HepG2 (cell line): ENCODE measurements around the gene USP25. TPM values are rescaled to one million over a fixed set of nuclear protein-coding genes. Genes with fewer than 3 reads are reported as not detected.

Experiments used
- CC2D1A ChIP-seq: sonication (generic); formaldehyde crosslinking; IDR thresholded peaks from 2 replicates; pipeline ENCODE4 v1.8.1; 2023; ENCODE audit warnings: mild to moderate bottlenecking, missing genetic modification reagents
- IRX3 ChIP-seq: sonication (generic); formaldehyde crosslinking; IDR thresholded peaks from 2 replicates; pipeline ENCODE4 v1.8.1; 2023; ENCODE audit warnings: mild to moderate bottlenecking, low read depth, missing genetic modification reagents, borderline replicate concordance
- MAFF ChIP-seq: IDR thresholded peaks from 2 replicates; pipeline ENCODE4 v1.6.1; 2011; ENCODE audit warnings: low read depth, low read length, improper control_type of control experiment
- TEAD3 ChIP-seq: optimal IDR thresholded peaks from 2 replicates; pipeline ENCODE3; 2016; ENCODE audit warnings: borderline replicate concordance
- ZNF331 ChIP-seq: sonication (generic); formaldehyde crosslinking; IDR thresholded peaks from 2 replicates; pipeline ENCODE4 v1.4.0; 2020; ENCODE audit warnings: missing genetic modification reagents
- ZNF7 ChIP-seq: IDR thresholded peaks from 2 replicates; pipeline ENCODE4 v1.6.1; 2016; ENCODE audit warnings: missing biosample characterization, missing genetic modification reagents
- ZNF780A ChIP-seq: sonication (generic); formaldehyde crosslinking; IDR thresholded peaks from 2 replicates; pipeline ENCODE4 v1.8.0; 2022; ENCODE audit warnings: mild to moderate bottlenecking, missing genetic modification reagents, moderate library complexity
- polyA plus RNA-seq, 8 experiments: library from polyadenylated mRNA; depleted of rRNA in 3 of 8; stranded (reverse) in 7 of 8; unstranded in 1 of 8; fragments of >200 nt; fragmentation: Illumina TruSeq in 4 of 8; extraction: Trizol in 4 of 8; gene quantifications; 2 replicates each; pipeline versions ENCODE4 v1.2.1 to v1.2.3, GENCODE V29; 2011 to 2016; ENCODE audit warnings: low read depth in 4 of 8, missing spikeins in 1 of 8, mixed read lengths in 1 of 8; ENCODE audit not compliant: insufficient read depth in 1 of 8
- total RNA-seq, 5 experiments: library from RNA; depleted of rRNA; stranded (reverse); fragments of >200 nt; fragmentation: Illumina TruSeq; extraction: Trizol; gene quantifications; 2 replicates each; pipeline ENCODE4 v1.2.3, GENCODE V29; 2016; ENCODE audit warnings: low read depth in 1 of 5
- TF ChIP-seq, protein P1 (sequence below): sonication (generic); formaldehyde crosslinking; IDR thresholded peaks from 2 replicates; pipeline ENCODE4 v1.5.1; 2020; ENCODE audit warnings: mild to moderate bottlenecking, missing genetic modification reagents, borderline replicate concordance
- TF ChIP-seq, protein P2 (sequence below): sonication (generic); formaldehyde crosslinking; IDR thresholded peaks from 2 replicates; pipeline ENCODE4 v1.4.0; 2020; ENCODE audit warnings: mild to moderate bottlenecking, missing genetic modification reagents
- TF ChIP-seq, protein P3 (sequence below): sonication (generic); formaldehyde crosslinking; IDR thresholded peaks from 2 replicates; pipeline ENCODE4 v1.4.0; 2020; ENCODE audit warnings: mild to moderate bottlenecking, missing genetic modification reagents
- TF ChIP-seq, protein P4 (sequence below): sonication (generic); formaldehyde crosslinking; conservative IDR thresholded peaks from 2 replicates; pipeline ENCODE4 v1.4.0; 2020; ENCODE audit warnings: mild to moderate bottlenecking, missing genetic modification reagents, moderate library complexity
- TF ChIP-seq, protein P5 (sequence below): sonication (generic); formaldehyde crosslinking; IDR thresholded peaks from 2 replicates; pipeline ENCODE4 v1.4.0; 2020; ENCODE audit warnings: low read depth, mild to moderate bottlenecking, missing genetic modification reagents

The USP25 gene
- total and polyA plus RNA-seq, 2 of the 13 experiments (the other 11 are each of a cell fraction or from before 2014, with no cell fraction given): 12.4 to 26.3 TPM

GRCh38 chr21:15754640-15755039, 24.9 kb downstream of the USP25 start (continued):
- TF ChIP-seq, protein P1, sequence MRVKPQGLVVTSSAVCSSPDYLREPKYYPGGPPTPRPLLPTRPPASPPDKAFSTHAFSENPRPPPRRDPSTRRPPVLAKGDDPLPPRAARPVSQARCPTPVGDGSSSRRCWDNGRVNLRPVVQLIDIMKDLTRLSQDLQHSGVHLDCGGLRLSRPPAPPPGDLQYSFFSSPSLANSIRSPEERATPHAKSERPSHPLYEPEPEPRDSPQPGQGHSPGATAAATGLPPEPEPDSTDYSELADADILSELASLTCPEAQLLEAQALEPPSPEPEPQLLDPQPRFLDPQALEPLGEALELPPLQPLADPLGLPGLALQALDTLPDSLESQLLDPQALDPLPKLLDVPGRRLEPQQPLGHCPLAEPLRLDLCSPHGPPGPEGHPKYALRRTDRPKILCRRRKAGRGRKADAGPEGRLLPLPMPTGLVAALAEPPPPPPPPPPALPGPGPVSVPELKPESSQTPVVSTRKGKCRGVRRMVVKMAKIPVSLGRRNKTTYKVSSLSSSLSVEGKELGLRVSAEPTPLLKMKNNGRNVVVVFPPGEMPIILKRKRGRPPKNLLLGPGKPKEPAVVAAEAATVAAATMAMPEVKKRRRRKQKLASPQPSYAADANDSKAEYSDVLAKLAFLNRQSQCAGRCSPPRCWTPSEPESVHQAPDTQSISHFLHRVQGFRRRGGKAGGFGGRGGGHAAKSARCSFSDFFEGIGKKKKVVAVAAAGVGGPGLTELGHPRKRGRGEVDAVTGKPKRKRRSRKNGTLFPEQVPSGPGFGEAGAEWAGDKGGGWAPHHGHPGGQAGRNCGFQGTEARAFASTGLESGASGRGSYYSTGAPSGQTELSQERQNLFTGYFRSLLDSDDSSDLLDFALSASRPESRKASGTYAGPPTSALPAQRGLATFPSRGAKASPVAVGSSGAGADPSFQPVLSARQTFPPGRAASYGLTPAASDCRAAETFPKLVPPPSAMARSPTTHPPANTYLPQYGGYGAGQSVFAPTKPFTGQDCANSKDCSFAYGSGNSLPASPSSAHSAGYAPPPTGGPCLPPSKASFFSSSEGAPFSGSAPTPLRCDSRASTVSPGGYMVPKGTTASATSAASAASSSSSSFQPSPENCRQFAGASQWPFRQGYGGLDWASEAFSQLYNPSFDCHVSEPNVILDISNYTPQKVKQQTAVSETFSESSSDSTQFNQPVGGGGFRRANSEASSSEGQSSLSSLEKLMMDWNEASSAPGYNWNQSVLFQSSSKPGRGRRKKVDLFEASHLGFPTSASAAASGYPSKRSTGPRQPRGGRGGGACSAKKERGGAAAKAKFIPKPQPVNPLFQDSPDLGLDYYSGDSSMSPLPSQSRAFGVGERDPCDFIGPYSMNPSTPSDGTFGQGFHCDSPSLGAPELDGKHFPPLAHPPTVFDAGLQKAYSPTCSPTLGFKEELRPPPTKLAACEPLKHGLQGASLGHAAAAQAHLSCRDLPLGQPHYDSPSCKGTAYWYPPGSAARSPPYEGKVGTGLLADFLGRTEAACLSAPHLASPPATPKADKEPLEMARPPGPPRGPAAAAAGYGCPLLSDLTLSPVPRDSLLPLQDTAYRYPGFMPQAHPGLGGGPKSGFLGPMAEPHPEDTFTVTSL (CRISPR knock-in tag): 0 out of 2 replicates have a peak, but pooled peaks have one; percentile 26
- TF ChIP-seq MAFF (peak; percentile 84), ZNF331 (CRISPR knock-in tag) (no peak), TEAD3 (peak; percentile 51), ZNF780A (no peak), CC2D1A (CRISPR knock-in tag) (no peak), IRX3 (no peak), ZNF7 (CRISPR knock-in tag) (no peak)
- TF ChIP-seq, protein P2, sequence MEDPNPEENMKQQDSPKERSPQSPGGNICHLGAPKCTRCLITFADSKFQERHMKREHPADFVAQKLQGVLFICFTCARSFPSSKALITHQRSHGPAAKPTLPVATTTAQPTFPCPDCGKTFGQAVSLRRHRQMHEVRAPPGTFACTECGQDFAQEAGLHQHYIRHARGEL (CRISPR knock-in tag): no peak
- TF ChIP-seq, protein P3, sequence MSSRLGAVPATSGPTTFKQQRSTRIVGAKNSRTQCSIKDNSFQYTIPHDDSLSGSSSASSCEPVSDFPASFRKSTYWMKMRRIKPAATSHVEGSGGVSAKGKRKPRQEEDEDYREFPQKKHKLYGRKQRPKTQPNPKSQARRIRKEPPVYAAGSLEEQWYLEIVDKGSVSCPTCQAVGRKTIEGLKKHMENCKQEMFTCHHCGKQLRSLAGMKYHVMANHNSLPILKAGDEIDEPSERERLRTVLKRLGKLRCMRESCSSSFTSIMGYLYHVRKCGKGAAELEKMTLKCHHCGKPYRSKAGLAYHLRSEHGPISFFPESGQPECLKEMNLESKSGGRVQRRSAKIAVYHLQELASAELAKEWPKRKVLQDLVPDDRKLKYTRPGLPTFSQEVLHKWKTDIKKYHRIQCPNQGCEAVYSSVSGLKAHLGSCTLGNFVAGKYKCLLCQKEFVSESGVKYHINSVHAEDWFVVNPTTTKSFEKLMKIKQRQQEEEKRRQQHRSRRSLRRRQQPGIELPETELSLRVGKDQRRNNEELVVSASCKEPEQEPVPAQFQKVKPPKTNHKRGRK: no peak
- TF ChIP-seq, protein P4, sequence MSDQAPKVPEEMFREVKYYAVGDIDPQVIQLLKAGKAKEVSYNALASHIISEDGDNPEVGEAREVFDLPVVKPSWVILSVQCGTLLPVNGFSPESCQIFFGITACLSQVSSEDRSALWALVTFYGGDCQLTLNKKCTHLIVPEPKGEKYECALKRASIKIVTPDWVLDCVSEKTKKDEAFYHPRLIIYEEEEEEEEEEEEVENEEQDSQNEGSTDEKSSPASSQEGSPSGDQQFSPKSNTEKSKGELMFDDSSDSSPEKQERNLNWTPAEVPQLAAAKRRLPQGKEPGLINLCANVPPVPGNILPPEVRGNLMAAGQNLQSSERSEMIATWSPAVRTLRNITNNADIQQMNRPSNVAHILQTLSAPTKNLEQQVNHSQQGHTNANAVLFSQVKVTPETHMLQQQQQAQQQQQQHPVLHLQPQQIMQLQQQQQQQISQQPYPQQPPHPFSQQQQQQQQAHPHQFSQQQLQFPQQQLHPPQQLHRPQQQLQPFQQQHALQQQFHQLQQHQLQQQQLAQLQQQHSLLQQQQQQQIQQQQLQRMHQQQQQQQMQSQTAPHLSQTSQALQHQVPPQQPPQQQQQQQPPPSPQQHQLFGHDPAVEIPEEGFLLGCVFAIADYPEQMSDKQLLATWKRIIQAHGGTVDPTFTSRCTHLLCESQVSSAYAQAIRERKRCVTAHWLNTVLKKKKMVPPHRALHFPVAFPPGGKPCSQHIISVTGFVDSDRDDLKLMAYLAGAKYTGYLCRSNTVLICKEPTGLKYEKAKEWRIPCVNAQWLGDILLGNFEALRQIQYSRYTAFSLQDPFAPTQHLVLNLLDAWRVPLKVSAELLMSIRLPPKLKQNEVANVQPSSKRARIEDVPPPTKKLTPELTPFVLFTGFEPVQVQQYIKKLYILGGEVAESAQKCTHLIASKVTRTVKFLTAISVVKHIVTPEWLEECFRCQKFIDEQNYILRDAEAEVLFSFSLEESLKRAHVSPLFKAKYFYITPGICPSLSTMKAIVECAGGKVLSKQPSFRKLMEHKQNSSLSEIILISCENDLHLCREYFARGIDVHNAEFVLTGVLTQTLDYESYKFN: 0 out of 2 replicates have a peak, but pooled peaks have one; percentile 35
- TF ChIP-seq, protein P5, sequence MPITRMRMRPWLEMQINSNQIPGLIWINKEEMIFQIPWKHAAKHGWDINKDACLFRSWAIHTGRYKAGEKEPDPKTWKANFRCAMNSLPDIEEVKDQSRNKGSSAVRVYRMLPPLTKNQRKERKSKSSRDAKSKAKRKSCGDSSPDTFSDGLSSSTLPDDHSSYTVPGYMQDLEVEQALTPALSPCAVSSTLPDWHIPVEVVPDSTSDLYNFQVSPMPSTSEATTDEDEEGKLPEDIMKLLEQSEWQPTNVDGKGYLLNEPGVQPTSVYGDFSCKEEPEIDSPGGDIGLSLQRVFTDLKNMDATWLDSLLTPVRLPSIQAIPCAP: no peak
- TF ChIP-seq, all 625 proteins: peak for 15
